Right cardiac atrium (tissue), 5 donors: Measurements from ENCODE around the gene ATOSB. TPM values are rescaled to one million over a fixed set of nuclear protein-coding genes. Genes with fewer than 3 reads are reported as not detected.

Experiments
- ATAC-seq, 2 donors: fragments of 200-7000 bp; cut with Tn5 transposase; one replicate each; pipeline versions ENCODE4 v1.8.0 to v1.9.1; 2020; ENCODE audit warnings: moderate library complexity in 2 of 2, mild to moderate bottlenecking in 1 of 2
- DNase-seq, 3 donors: peaks; one replicate each; pipeline ENCODE4 v3.0.0-alpha.2; 2020
- H3K27ac ChIP-seq: one replicate; pipeline ENCODE4 v1.5.1; 2013; ENCODE audit warnings: mild to moderate bottlenecking, low read length, control low read depth, moderate library complexity
- H3K27me3 ChIP-seq: one replicate; pipeline ENCODE4 v1.6.1; 2013; ENCODE audit not compliant: control insufficient read depth, insufficient read depth
- H3K4me1 ChIP-seq: one replicate; pipeline ENCODE4 v1.6.1; 2013; ENCODE audit warnings: low read length; ENCODE audit not compliant: control insufficient read depth, insufficient read depth
- H3K4me3 ChIP-seq: one replicate; pipeline ENCODE4 v1.5.1; 2013; ENCODE audit warnings: low read length, control low read depth
- H3K9me3 ChIP-seq: one replicate; pipeline ENCODE4 v1.6.1; 2013; ENCODE audit warnings: low read length; ENCODE audit not compliant: control insufficient read depth
- WGBS: extraction: QIAGEN DNeasy Blood & Tissue Kit; methylation state at CpG from one replicate; pipeline ENCODE4 v1.1.7; 2013; 5-methylcytosine and 5-hydroxymethylcytosine counted together
- intact Hi-C, 4 donors: fragments of 100-400 bp; cut with DNase I; formaldehyde crosslinking; loops; one replicate each; pipeline versions ENCODE4 v1.11.0 to v1.14.0; 2022 to 2023
- polyA plus RNA-seq: library from polyadenylated mRNA; stranded (reverse); fragments of 200-250 nt; gene quantifications from one replicate; pipeline ENCODE4 v1.2.3, GENCODE V29; 2013
- total RNA-seq, 4 donors: library from RNA; stranded (reverse); fragmentation: NEBNext Ultra II Directional; extraction: Animal tissue kit (Norgen Biotek cat#: 25700); gene quantifications; one replicate each; pipeline ENCODE4 v1.2.1, GENCODE V29; 2021
- donor health status: healthy with polysubstance abuse.
- donor health status: DM: no; HTN: yes; CAD: no.
- donor health status: DM: no; HTN: no; CAD: no.
- donor health status: DM: no; HTN: yes; CAD: no; lungs with severe emphysema.
- donor health status: DM: yes; HTN: yes; CAD: no.

ATOSB gene
- total and polyA plus RNA-seq, 5 donors: 14.0 to 19.5 (median 16.3) TPM

DNA sequence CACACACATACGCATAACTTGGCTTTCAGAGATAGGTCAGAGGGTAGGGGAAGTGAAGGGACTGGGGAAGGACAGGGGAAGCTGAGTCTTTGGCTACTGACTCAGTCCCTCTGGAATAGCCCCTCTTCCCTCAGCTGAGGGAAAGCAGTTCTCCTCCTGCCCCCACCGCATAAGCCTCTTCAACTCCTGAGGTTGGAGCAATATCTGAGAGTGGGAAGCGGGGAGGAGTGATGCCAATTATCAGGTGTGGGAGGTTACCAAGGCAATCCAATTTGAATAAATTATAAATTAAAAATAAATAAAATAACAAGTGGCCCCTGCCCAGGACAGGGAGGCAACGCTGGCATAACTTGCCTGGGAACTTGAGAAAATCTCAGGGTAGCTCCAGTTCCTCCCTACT lies 11.1 kb downstream of the ATOSB start:
- intact Hi-C loops: no loop called here
- H3K9me3 ChIP-seq: no peaks in the 10 kb centered on the region
- ATAC-seq (no peak), DNase-seq (no peak)
- 92% methylated on average over 4 of the region's 4 CpGs for WGBS
- no peak overlapping the region for H3K4me3 ChIP-seq
- H3K27me3 ChIP-seq: no peaks in the 10 kb centered on the region
- H3K4me1 ChIP-seq: peaks cover 5% of the 10 kb centered on the region
- no peak overlapping the region for H3K27ac ChIP-seq

- no peaks in the 10 kb centered on the region for H3K27me3 ChIP-seq
- H3K9me3 ChIP-seq: no peaks in the 10 kb centered on the region
- peak overlapping the region; percentile 84 for H3K4me3 ChIP-seq
- intact Hi-C loops: no loop called here
- ATAC-seq (no peak), DNase-seq (no peak)
- no peaks in the 10 kb centered on the region for H3K4me1 ChIP-seq
- peak overlapping the region; percentile 94 for H3K27ac ChIP-seq
- WGBS: 24% methylated on average over 5 of the region's 5 CpGs
These were observed 11.9 kb downstream of the ATOSB start for GRCh38 chr9:35103660-35104191.

- intact Hi-C loops: no loop called here
- ATAC-seq: peak; percentile 96
These were observed 12.6 kb downstream of the ATOSB start, which contains the start of gene STOML2 for GRCh38 chr9:35102769-35103659. Gene STOML2, minus strand, starts transcription at chr9:35103131. Its CDS starts 37 bp downstream, at chr9:35103094.

GRCh38 chr9:35102465-35102768 lies 13.2 kb downstream of the ATOSB start:
- Histone ChIP-seq H3K27ac (peak overlapping the region; percentile 96), H3K4me1 (no peaks in the 10 kb centered on the region), H3K27me3 (no peaks in the 10 kb centered on the region), H3K9me3 (no peaks in the 10 kb centered on the region), H3K4me3 (peak overlapping the region; percentile 84)
- no peak for DNase-seq
- 2% methylated on average over 10 of the region's 10 CpGs for WGBS
- no peak for ATAC-seq
- intact Hi-C loops: no loop called here

More at GRCh38 chr9:35102769-35103659, 12.6 kb downstream of the ATOSB start, which contains the start of gene STOML2:
- no peaks in the 10 kb centered on the region for H3K9me3 ChIP-seq
- H3K4me3 ChIP-seq: peak within 1 kb of the TSS; percentile 84
- under 1% methylated on average over 57 of the region's 57 CpGs for WGBS
- no peaks in the 10 kb centered on the region for H3K27me3 ChIP-seq
- peak within 1 kb of the TSS; percentile 96 for H3K27ac ChIP-seq
- DNase-seq: peak; percentile 95 to 96 (median 96)
- H3K4me1 ChIP-seq: no peaks in the 10 kb centered on the region

GRCh38 chr9:35097573-35097972 lies 18.1 kb downstream of the ATOSB start:
- ATAC-seq: no peak
- Histone ChIP-seq H3K4me1 (no peaks in the 10 kb centered on the region), H3K27me3 (no peaks in the 10 kb centered on the region), H3K27ac (no peak overlapping the region), H3K9me3 (no peaks in the 10 kb centered on the region), H3K4me3 (no peak overlapping the region)
- no peak for DNase-seq
- intact Hi-C loops: loop anchor here in 2 of 4 donors (2.0 to 5.0 kb wide), 2 partner anchors 199 to 200 kb away; a partner anchor contains a TSS
- WGBS: 88% methylated on average over 3 of the region's 3 CpGs

DNA sequence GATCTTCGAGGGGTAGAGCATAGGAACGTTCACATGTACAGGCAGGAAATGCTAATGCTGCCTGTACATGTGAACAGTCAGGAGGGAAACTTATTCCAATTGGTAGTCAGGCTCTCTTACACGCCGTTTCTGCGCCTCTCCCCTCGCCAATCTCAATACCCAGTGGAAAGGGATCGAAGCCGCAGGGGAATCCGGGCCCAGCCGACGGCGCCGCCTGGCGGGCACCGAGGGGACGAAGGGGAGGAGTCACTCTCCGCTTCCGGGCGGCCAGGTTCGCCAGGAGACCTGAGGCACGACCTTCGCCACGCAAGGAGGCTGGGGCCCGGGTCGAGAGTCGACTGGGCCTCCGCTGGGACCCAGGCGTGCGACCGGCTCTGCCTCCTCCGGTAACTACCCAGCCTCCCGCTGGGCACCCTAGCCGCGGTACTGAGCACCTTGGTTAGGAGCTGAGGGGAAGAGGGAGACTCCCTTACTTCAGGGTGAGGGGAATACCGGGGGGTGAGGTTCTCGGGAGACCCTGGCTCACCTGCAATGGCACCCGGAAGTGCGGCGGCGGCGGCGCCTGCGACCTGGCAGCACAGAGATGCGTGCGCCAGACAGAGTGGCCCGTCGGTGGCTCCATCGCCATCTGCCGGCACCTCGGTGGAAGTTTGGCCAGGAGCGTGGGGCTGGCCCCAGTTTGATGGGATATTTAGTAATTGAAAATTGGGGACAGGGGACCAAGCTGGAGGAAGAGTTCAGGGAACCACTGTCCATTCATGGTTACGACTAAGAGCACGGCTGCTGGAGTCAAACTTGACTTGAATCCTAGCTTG lies 19.4 kb downstream of the ATOSB start, which contains the start of gene PIGO:
Gene PIGO (minus strand): TSS at position 557 of the 815 bp plus-strand sequence. CDS start 1,026 bp downstream, outside the sequence.
- H3K27me3 ChIP-seq: no peaks in the 10 kb centered on the region
- peak; percentile 94 to 95 for ATAC-seq

DNA sequence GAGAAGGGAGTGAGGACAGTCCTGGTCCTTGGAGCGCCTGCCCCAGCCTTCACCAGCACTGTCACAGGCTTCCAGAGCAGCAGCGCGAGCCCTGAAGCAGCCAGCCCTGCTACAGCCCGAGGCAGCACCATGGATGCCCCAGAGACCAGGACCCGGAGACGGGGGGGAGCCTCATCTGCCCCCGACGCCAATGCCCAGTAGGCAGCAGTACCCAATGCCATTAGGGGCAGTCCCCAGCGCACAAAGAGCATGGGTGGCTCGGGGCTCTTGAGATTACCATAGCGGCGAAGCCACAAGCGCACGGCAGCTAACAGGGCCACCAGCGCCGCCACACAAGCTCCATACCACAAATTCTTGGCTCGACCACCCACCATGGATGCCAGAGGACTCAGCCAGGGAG lies 24.1 kb downstream of the ATOSB start:
- 95% methylated on average over 17 of the region's 17 CpGs for WGBS
- DNase-seq (no peak), ATAC-seq (no peak)
- Histone ChIP-seq H3K27me3 (no peaks in the 10 kb centered on the region), H3K27ac (no peak overlapping the region), H3K9me3 (no peaks in the 10 kb centered on the region), H3K4me3 (no peak overlapping the region), H3K4me1 (no peaks in the 10 kb centered on the region)
- intact Hi-C loops: loop anchor here in 1 of 4 donors (5.0 kb wide), 1 partner anchor 194 kb away; a partner anchor contains a TSS

More for the DNA sequence above, 19.4 kb downstream of the ATOSB start, which contains the start of gene PIGO:
- peak within 1 kb of the TSS; percentile 60 for H3K4me3 ChIP-seq
- H3K9me3 ChIP-seq: no peaks in the 10 kb centered on the region
- WGBS: under 1% methylated on average over 53 of the region's 53 CpGs
- intact Hi-C loops: loop anchor here in 2 of 4 donors (2.0 to 5.0 kb wide), 2 partner anchors 197 to 199 kb away; a partner anchor contains a TSS
- DNase-seq: peak; percentile 90 to 97 (median 96)
- H3K27ac ChIP-seq: peak within 1 kb of the TSS; percentile 92
- H3K4me1 ChIP-seq: no peaks in the 10 kb centered on the region

- no peak for ATAC-seq
These were observed 26.2 kb downstream of the ATOSB start for GRCh38 chr9:35089434-35089833.

GRCh38 chr9:35085078-35085477 lies 30.6 kb downstream of the ATOSB start:
- DNase-seq (no peak), ATAC-seq (no peak)
- Histone ChIP-seq H3K27ac (no peak overlapping the region), H3K27me3 (no peaks in the 10 kb centered on the region), H3K9me3 (no peaks in the 10 kb centered on the region), H3K4me3 (no peak overlapping the region), H3K4me1 (no peaks in the 10 kb centered on the region)
- WGBS: 83% methylated on average over 2 of the region's 2 CpGs
- intact Hi-C loops: no loop called here

More at GRCh38 chr9:35089434-35089833, 26.2 kb downstream of the ATOSB start:
- no peaks in the 10 kb centered on the region for H3K9me3 ChIP-seq
- WGBS: 96% methylated on average over 2 of the region's 2 CpGs
- H3K27me3 ChIP-seq: no peaks in the 10 kb centered on the region
- no peak overlapping the region for H3K27ac ChIP-seq
- no peak overlapping the region for H3K4me3 ChIP-seq
- H3K4me1 ChIP-seq: no peaks in the 10 kb centered on the region
- no peak for DNase-seq
- intact Hi-C loops: no loop called here

DNA sequence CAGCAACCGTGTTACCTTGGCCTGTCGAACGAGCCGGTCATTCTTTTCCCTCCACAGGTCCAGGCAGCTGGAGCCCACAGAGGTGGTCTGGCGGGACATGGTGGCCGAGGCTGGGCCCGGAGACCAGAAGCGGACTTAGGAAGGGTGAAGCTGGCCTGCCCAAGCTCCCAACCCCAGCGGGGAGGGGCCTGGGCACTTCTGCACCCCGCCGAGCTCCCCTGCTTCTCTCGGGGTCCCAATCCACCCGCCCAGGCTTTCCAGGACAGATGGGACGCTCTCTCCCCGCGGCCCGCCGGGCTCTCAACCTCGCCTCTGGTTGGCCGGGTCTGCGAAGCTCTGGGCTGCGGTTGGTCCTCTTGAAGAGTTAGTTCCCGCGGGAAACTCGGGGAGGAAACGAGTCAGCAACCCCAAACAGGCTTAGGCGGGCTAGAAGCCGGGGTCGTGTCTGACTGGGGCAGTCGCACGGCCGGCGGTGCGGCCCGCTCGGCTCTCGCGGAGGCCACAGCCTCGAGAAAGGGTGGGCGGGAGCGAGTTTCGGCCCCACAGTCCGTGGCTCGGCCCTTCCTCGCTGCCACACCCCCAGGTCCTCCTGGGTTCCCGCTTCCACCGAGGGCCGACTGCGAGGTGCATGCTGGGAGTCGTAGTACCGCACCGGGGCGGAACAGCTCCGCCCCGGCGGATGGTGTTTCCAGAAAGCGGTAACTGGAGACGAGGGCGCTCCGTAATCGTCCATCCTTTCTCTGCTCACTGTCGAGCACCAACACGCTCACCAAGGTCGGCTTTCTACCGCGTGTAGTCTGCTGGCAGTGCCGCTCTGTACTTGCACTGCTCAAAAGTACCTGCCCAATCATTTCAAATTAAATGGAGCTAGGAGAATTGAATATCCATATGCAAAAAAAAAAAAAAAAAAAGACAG lies 36.0 kb downstream of the ATOSB start, which contains the start of gene FANCG:
Gene FANCG (minus strand): TSS at position 517 of the 916 bp plus-strand sequence. CDS start 418 bp downstream, at position 99.
- intact Hi-C loops: no loop called here
- peak; percentile 92 to 96 (median 95) for DNase-seq
- Histone ChIP-seq H3K4me3 (peak within 1 kb of the TSS; percentile 71), H3K27ac (peak within 1 kb of the TSS; percentile 63), H3K27me3 (no peaks in the 10 kb centered on the region), H3K9me3 (no peaks in the 10 kb centered on the region), H3K4me1 (peaks cover 2% of the 10 kb centered on the region)
- WGBS: under 1% methylated on average over 67 of the region's 67 CpGs
- ATAC-seq: peak; percentile 98
